H9 (cell line): Measurements from ENCODE around the gene CCM2L. TPM values are rescaled to one million over a fixed set of nuclear protein-coding genes. Genes with fewer than 3 reads are reported as not detected.
A peak's percentile ranks its signal among the peaks of the same experiment; 100 is the strongest.

Experiments
- DNase-seq: peaks from one replicate; pipeline ENCODE4 v3.0.0-alpha.2; 2017
- H2AFZ ChIP-seq: one replicate; pipeline ENCODE4 v1.6.1; 2013; ENCODE audit warnings: mild to moderate bottlenecking, low read length, control low read depth, moderate library complexity
- H2AK5ac ChIP-seq: 2 replicates; pipeline ENCODE4 v1.6.1; 2013; ENCODE audit warnings: low read length, control low read depth, mixed read lengths; ENCODE audit not compliant: insufficient read length
- H2BK120ac ChIP-seq: one replicate; pipeline ENCODE4 v1.6.1; 2013; ENCODE audit warnings: low read depth, mild to moderate bottlenecking, low read length, control low read depth, inconsistent platforms; ENCODE audit not compliant: poor library complexity, severe bottlenecking
- H2BK12ac ChIP-seq: 2 replicates; pipeline ENCODE4 v1.6.1; 2013; ENCODE audit warnings: low read length, control low read depth, mixed read lengths, low read depth; ENCODE audit not compliant: insufficient read length
- H2BK15ac ChIP-seq: 2 replicates; pipeline ENCODE4 v1.6.1; 2013; ENCODE audit warnings: low read depth, low read length, control low read depth
- H2BK20ac ChIP-seq: one replicate; pipeline ENCODE4 v1.6.1; 2013; ENCODE audit warnings: low read depth, mild to moderate bottlenecking, low read length, control low read depth, inconsistent platforms; ENCODE audit not compliant: poor library complexity, severe bottlenecking
- H2BK5ac ChIP-seq: 2 replicates; pipeline ENCODE4 v1.6.1; 2013; ENCODE audit warnings: low read length, control low read depth, mixed read lengths; ENCODE audit not compliant: insufficient read length
- H3K14ac ChIP-seq: 2 replicates; pipeline ENCODE4 v1.6.1; 2013; ENCODE audit warnings: low read length, control low read depth; ENCODE audit not compliant: insufficient read depth
- H3K18ac ChIP-seq: 2 replicates; pipeline ENCODE4 v1.6.1; 2013; ENCODE audit warnings: low read depth, mild to moderate bottlenecking, mixed read lengths, low read length, control low read depth; ENCODE audit not compliant: insufficient read length
- H3K23ac ChIP-seq: 2 replicates; pipeline ENCODE4 v1.6.1; 2013; ENCODE audit warnings: low read length, control low read depth, mixed read lengths, low read depth; ENCODE audit not compliant: insufficient read length
- H3K23me2 ChIP-seq: 2 replicates; pipeline ENCODE4 v1.6.1; 2013; ENCODE audit warnings: low read depth, mild to moderate bottlenecking, mixed read lengths, low read length, control low read depth; ENCODE audit not compliant: insufficient read length, poor library complexity, severe bottlenecking
- H3K27ac ChIP-seq: 2 replicates; pipeline ENCODE4 v1.5.1; 2013; ENCODE audit warnings: low read length, control low read depth, mixed read lengths, low read depth; ENCODE audit not compliant: insufficient read length
- H3K27me3 ChIP-seq: 2 replicates; pipeline ENCODE4 v1.6.1; 2013; ENCODE audit warnings: low read length, control low read depth, inconsistent platforms; ENCODE audit not compliant: insufficient read depth
- H3K4ac ChIP-seq: 2 replicates; pipeline ENCODE4 v1.6.1; 2013; ENCODE audit warnings: low read depth, mild to moderate bottlenecking, control low read depth, inconsistent platforms, low read length, moderate library complexity
- H3K4me1 ChIP-seq: 2 replicates; pipeline ENCODE4 v1.6.1; 2013; ENCODE audit warnings: low read length, control low read depth, inconsistent platforms; ENCODE audit not compliant: insufficient read depth
- H3K4me2 ChIP-seq: 2 replicates; pipeline ENCODE4 v1.6.1; 2013; ENCODE audit warnings: low read length, control low read depth, mixed read lengths; ENCODE audit not compliant: insufficient read length, insufficient read depth
- H3K56ac ChIP-seq: 2 replicates; pipeline ENCODE4 v1.6.1; 2013; ENCODE audit warnings: low read depth, mild to moderate bottlenecking, mixed read lengths, low read length, control low read depth; ENCODE audit not compliant: insufficient read length
- H3K79me1 ChIP-seq: 2 replicates; pipeline ENCODE4 v1.6.1; 2013; ENCODE audit warnings: low read depth, mild to moderate bottlenecking, moderate library complexity, low read length, control low read depth, inconsistent platforms; ENCODE audit not compliant: insufficient read depth, poor library complexity, severe bottlenecking
- H3K79me2 ChIP-seq: 2 replicates; pipeline ENCODE4 v1.6.1; 2013; ENCODE audit warnings: low read length, control low read depth, inconsistent platforms; ENCODE audit not compliant: insufficient read depth
- H3K9ac ChIP-seq: 2 replicates; pipeline ENCODE4 v1.6.1; 2013; ENCODE audit warnings: low read length, control low read depth, mixed read lengths; ENCODE audit not compliant: insufficient read length; ENCODE audit errors: extremely low read depth
- H3K9me3 ChIP-seq: one replicate; pipeline ENCODE4 v1.6.1; 2013; ENCODE audit warnings: low read depth, low read length, inconsistent platforms; ENCODE audit not compliant: control insufficient read depth
- H3T11ph ChIP-seq: one replicate; pipeline ENCODE4 v1.6.1; 2013; ENCODE audit warnings: mild to moderate bottlenecking, low read length, control low read depth, inconsistent platforms
- H4K20me1 ChIP-seq: one replicate; pipeline ENCODE4 v1.6.1; 2013; ENCODE audit not compliant: control insufficient read depth, insufficient read length, insufficient read depth
- H4K5ac ChIP-seq: 2 replicates; pipeline ENCODE4 v1.6.1; 2013; ENCODE audit warnings: low read depth, mild to moderate bottlenecking, mixed read lengths, low read length, control low read depth; ENCODE audit not compliant: insufficient read length
- H4K8ac ChIP-seq: replicated peaks from 2 replicates; pipeline ENCODE4 v1.6.1; 2013; ENCODE audit warnings: low read length, control low read depth, mixed read lengths, low read depth; ENCODE audit not compliant: insufficient read length
- H4K91ac ChIP-seq: 2 replicates; pipeline ENCODE4 v1.6.1; 2013; ENCODE audit warnings: low read depth, mild to moderate bottlenecking, moderate library complexity, mixed read lengths, low read length, control low read depth; ENCODE audit not compliant: insufficient read length
- H3K27ac Mint-ChIP-seq, 3 experiments: 2 replicates in 2 of 3; 3 replicates in 1 of 3; pipeline ENCODE4 v1.8.0; 2020 to 2021; ENCODE audit warnings: mixed read lengths in 3 of 3, mild to moderate bottlenecking in 1 of 3, moderate library complexity in 1 of 3
- H3K27me3 Mint-ChIP-seq: 2 replicates; pipeline ENCODE4 v1.8.0; 2021; ENCODE audit warnings: low read depth, mild to moderate bottlenecking, moderate library complexity, mixed read lengths
- H3K36me3 Mint-ChIP-seq, 3 experiments: 2 replicates in 2 of 3; 3 replicates in 1 of 3; pipeline ENCODE4 v1.8.0; 2020 to 2021; ENCODE audit warnings: low read depth in 3 of 3, mixed read lengths in 3 of 3; ENCODE audit not compliant: insufficient read depth in 1 of 3
- H3K4me1 Mint-ChIP-seq, 2 experiments: 2 replicates each; pipeline ENCODE4 v1.8.0; 2020; ENCODE audit warnings: mixed read lengths in 2 of 2
- H3K4me3 Mint-ChIP-seq, 2 experiments: 2 replicates in 1 of 2; 3 replicates in 1 of 2; pipeline ENCODE4 v1.8.0; 2020 to 2021; ENCODE audit warnings: mild to moderate bottlenecking in 2 of 2, mixed read lengths in 2 of 2, moderate library complexity in 1 of 2
- H3K9me3 Mint-ChIP-seq, 2 experiments: 2 replicates in 1 of 2; 3 replicates in 1 of 2; pipeline ENCODE4 v1.8.0; 2020; ENCODE audit warnings: mild to moderate bottlenecking in 2 of 2, mixed read lengths in 2 of 2, moderate library complexity in 1 of 2
- CTCF ChIP-seq: fragments of 200-600 bp; sonication (generic); conservative IDR thresholded peaks from 3 replicates; pipeline ENCODE4 v1.8.0; 2021; ENCODE audit warnings: antibody characterized with exemption, mild to moderate bottlenecking
- WGBS: extraction: QIAGEN DNeasy Blood & Tissue Kit; methylation state at CpG from one replicate; pipeline ENCODE4 v1.1.7; 2013; ENCODE audit warnings: missing lambda C conversion rate, low lambda C conversion rate, mixed read lengths; ENCODE audit not compliant: insufficient read length; ENCODE audit errors: extremely low coverage; 5-methylcytosine and 5-hydroxymethylcytosine counted together
- long read RNA-seq: library from polyadenylated mRNA; unstranded; transcript quantifications from one replicate; pipeline ENCODE4 v2.0.0, GENCODE V29; 2020
- total RNA-seq: library from RNA; stranded (reverse); gene quantifications from 2 replicates; pipeline ENCODE4 v1.2.1, GENCODE V29; 2021

Gene CCM2L
- total RNA-seq, result 4.6 and 5.2 TPM in 2 replicates
- long read RNA-seq, partial matches to known transcripts, result 0 of 13 reads
- long read RNA-seq, other reads (novel, unspliced or antisense), result 13 of 13 reads

- Histone ChIP-seq H2BK20ac (no peak within 1 kb of the TSS), H3K4ac (no peak within 1 kb of the TSS), H2BK5ac (no peak within 1 kb of the TSS), H4K5ac (no peak within 1 kb of the TSS), H3K4me1 (peaks cover under 1% of the 10 kb centered on the region; the same call in 1 of the 2 replicates), H3K27ac (no peak within 1 kb of the TSS), H4K91ac (no peak within 1 kb of the TSS), H2BK12ac (no peak within 1 kb of the TSS), H3K56ac (no peak within 1 kb of the TSS), H4K8ac (no peak within 1 kb of the TSS), H3K18ac (no peak within 1 kb of the TSS), H2BK15ac (no peak within 1 kb of the TSS), H2BK120ac (no peak within 1 kb of the TSS), H2AK5ac (no peak within 1 kb of the TSS), H3K27me3 (no peaks in the 10 kb centered on the region), H3K9ac (no peak within 1 kb of the TSS), H4K20me1 (no peaks in the 10 kb centered on the region), H3K23me2 (no peaks in the 10 kb centered on the region), H3K4me2 (peak within 1 kb of the TSS; percentile 8), H2AFZ (no peak within 1 kb of the TSS), H3K14ac (no peak within 1 kb of the TSS), H3T11ph (no peak within 1 kb of the TSS), H3K23ac (no peak within 1 kb of the TSS), H3K79me1 (no peaks in the 10 kb centered on the region), H3K79me2 (no peaks in the 10 kb centered on the region), H3K9me3 (no peaks in the 10 kb centered on the region)
- DNase-seq, result no peak
- peaks cover 56% of the 10 kb centered on the region in 2 experiments for H3K4me1 Mint-ChIP-seq
- H3K9me3 Mint-ChIP-seq, result no peaks in the 10 kb centered on the region; a peak in 1 of 5 replicates
- no peaks in the 10 kb centered on the region; the same call in none of the 2 replicates for H3K27me3 Mint-ChIP-seq
- no peaks in the 10 kb centered on the region; a peak in 1 of 7 replicates for H3K36me3 Mint-ChIP-seq
- peak within 1 kb of the TSS in 2 of 3 experiments; percentile 27 to 85; a peak in 1 of 7 replicates for H3K27ac Mint-ChIP-seq
- no peak for TF ChIP-seq CTCF
- peak within 1 kb of the TSS; percentile 11 to 65; a peak in 2 of 5 replicates for H3K4me3 Mint-ChIP-seq
- WGBS, result no CpG with 5 or more reads among the region's 2 CpGs
Measured at GRCh38 chr20:32010101-32010500, at the start of gene CCM2L. TSS of gene CCM2L (plus strand) at chr20:32010438. CDS start at chr20:32010455, 17 bp downstream.
